Psoas muscle (tissue), 8 donors: ENCODE data around the gene MRAS. TPM values are rescaled to one million over a fixed set of nuclear protein-coding genes. Genes with fewer than 3 reads are reported as not detected.

Experiments
- ATAC-seq, 4 donors: fragments of 200-7000 bp; cut with Tn5 transposase; one replicate each; pipeline ENCODE4 v1.9.1; 2020; ENCODE audit warnings: moderate library complexity in 3 of 4, mild to moderate bottlenecking in 2 of 4
- DNase-seq, 2 donors: peaks; one replicate each; pipeline ENCODE4 v3.0.0-alpha.2; 2020
- H3K27ac ChIP-seq: fragments of 200-600 bp; one replicate; pipeline ENCODE4 v1.8.0; 2022
- H3K27me3 ChIP-seq, 3 donors: fragments of 200-600 bp in 1 of 3; one replicate each; pipeline versions ENCODE4 v1.6.1 to v1.8.0; 2013 to 2022; ENCODE audit warnings: low read length in 2 of 3, mild to moderate bottlenecking in 2 of 3, moderate library complexity in 1 of 3; ENCODE audit not compliant: insufficient read depth in 3 of 3
- H3K36me3 ChIP-seq, 2 donors: fragments of 200-600 bp in 1 of 2; one replicate each; pipeline versions ENCODE4 v1.6.1 to v1.8.0; 2013 to 2022; ENCODE audit warnings: low read depth in 1 of 2, mild to moderate bottlenecking in 1 of 2, moderate library complexity in 1 of 2; ENCODE audit not compliant: insufficient read depth in 1 of 2
- H3K4me1 ChIP-seq: fragments of 200-600 bp; one replicate; pipeline ENCODE4 v1.8.0; 2022
- H3K4me3 ChIP-seq: fragments of 200-600 bp; one replicate; pipeline ENCODE4 v1.8.0; 2022; ENCODE audit warnings: mild to moderate bottlenecking
- H3K9me3 ChIP-seq: fragments of 200-600 bp; one replicate; pipeline ENCODE4 v1.8.0; 2022
- WGBS, 3 donors: extraction: QIAGEN DNeasy Blood & Tissue Kit; methylation state at CpG; one replicate each; pipeline versions ENCODE4 v1.1.6 to v1.1.7; 2013; 5-methylcytosine and 5-hydroxymethylcytosine counted together
- intact Hi-C, 2 donors: fragments of 100-400 bp; cut with DNase I; formaldehyde crosslinking; loops; one replicate each; pipeline versions ENCODE4 v1.11.0 to v1.14.2; 2022
- polyA plus RNA-seq, 3 donors: library from polyadenylated mRNA; stranded (reverse); fragments of 200-250 nt; gene quantifications; one replicate each; pipeline ENCODE4 v1.2.3, GENCODE V29; 2013
- total RNA-seq, 4 donors: library from RNA; stranded (reverse); fragmentation: NEBNext Ultra II Directional in 2 of 4; extraction: Animal tissue kit (Norgen Biotek cat#: 25700) in 2 of 4; gene quantifications; one replicate each; pipeline versions ENCODE4 v1.2.1 to v1.2.4, GENCODE V29; 2021 to 2023
- TF ChIP-seq, protein P1 (sequence below): fragments of 200-600 bp; IDR thresholded peaks from one replicate; pipeline ENCODE4 v1.8.0; 2022; ENCODE audit warnings: antibody characterized with exemption
- donor health status: healthy with polysubstance abuse.
- donor health status: DM: no; HTN: no; CAD: no; lungs with moderate emphysema.
- donor health status: Bipolar disorder and iron deficiency.
- donor health status: healthy.
- donor health status: DM: yes; HTN: yes; CAD: no.
- donor health status: DM: no; HTN: no; CAD: no.
- donor health status: DM: no; HTN: no; CAD: no.
- donor health status: DM: yes; HTN: yes; CAD: no.

MRAS gene
- total and polyA plus RNA-seq, 7 donors = 43.8 to 166 (median 107) TPM

DNA sequence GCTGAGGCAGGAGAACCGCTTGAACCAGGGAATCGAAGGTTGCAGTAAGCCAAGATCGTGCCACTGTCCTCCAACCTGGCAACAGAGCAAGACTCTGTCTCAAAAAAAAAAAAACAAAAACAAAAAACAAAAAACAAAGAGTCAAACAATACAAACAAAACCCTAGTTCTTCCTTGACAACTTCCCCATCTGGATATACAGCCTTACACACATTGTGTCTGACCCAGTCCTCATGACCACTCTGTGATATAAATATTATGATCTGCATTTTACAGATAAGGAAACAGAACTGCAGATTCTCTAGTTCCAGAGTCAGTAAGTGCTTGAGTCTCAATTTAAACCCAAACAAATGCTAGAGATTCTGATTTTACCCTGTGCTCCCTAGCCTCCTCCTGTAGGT, 81.3 kb downstream of the MRAS start:
- peaks cover 0 to 3% (median 0%) of the 10 kb centered on the region in 3 donors for H3K27me3 ChIP-seq
- TF ChIP-seq, protein P1, sequence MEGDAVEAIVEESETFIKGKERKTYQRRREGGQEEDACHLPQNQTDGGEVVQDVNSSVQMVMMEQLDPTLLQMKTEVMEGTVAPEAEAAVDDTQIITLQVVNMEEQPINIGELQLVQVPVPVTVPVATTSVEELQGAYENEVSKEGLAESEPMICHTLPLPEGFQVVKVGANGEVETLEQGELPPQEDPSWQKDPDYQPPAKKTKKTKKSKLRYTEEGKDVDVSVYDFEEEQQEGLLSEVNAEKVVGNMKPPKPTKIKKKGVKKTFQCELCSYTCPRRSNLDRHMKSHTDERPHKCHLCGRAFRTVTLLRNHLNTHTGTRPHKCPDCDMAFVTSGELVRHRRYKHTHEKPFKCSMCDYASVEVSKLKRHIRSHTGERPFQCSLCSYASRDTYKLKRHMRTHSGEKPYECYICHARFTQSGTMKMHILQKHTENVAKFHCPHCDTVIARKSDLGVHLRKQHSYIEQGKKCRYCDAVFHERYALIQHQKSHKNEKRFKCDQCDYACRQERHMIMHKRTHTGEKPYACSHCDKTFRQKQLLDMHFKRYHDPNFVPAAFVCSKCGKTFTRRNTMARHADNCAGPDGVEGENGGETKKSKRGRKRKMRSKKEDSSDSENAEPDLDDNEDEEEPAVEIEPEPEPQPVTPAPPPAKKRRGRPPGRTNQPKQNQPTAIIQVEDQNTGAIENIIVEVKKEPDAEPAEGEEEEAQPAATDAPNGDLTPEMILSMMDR = no peak
- peaks cover 3% of the 10 kb centered on the region for H3K4me1 ChIP-seq
- no peaks in the 10 kb centered on the region for H3K9me3 ChIP-seq
- no peak overlapping the region for H3K4me3 ChIP-seq
- WGBS, 3 donors = 91 to 100% (median 93%) methylated on average over 3 of the region's 3 CpGs
- no peak overlapping the region for H3K27ac ChIP-seq
- intact Hi-C loops = loop anchor here (10.0 kb wide), 2 partner anchors 155 to 365 kb away; no protein-coding TSS in a partner anchor
- DNase-seq (no peak), ATAC-seq (no peak)
- H3K36me3 ChIP-seq = no peaks in the 10 kb centered on the region

DNA sequence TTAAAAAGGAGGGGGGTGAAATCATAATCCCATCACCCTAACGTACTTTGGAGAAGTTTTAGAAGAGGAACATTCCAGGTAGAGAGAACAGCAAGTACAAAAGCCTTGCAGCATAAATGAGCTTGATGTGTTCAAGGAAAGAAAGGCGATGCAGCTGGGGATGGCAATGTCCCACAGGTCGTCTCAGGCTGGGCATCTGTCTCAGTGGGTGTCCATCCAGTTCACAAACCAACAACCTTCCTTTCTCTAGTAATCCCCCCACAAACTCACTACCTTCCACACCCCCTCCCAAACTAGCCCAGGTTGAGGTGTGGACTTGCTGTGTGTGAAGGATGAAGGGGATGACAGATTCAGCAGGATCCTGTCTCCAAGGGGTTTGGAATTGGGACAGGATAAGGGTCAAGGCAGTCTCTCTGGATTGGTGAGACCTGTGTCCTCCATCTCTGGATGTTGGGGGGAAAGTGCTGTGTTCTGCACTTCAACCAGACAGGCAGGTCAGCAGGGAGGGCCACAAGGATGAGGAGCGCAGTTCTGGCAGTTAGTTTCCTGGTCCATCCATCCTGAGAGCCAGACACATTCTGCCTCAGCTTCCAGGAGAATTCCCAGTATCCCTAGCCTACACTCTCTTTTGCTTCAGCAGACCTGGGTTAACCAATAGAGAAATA, 84.3 kb downstream of the MRAS start:
- Histone ChIP-seq H3K4me3 (no peak overlapping the region), H3K27ac (no peak overlapping the region), H3K36me3 (no peaks in the 10 kb centered on the region), H3K9me3 (no peaks in the 10 kb centered on the region), H3K4me1 (peaks cover 7% of the 10 kb centered on the region), H3K27me3 (peaks cover 0 to 3% (median 0%) of the 10 kb centered on the region in 3 donors)
- ATAC-seq (no peak), DNase-seq (no peak)
- intact Hi-C loops = loop anchor here in 1 of 2 donors (10.0 kb wide), 1 partner anchor 152 kb away; no protein-coding TSS in a partner anchor
- WGBS, 3 donors = 84 to 90% (median 90%) methylated on average over 4 of the region's 4 CpGs
- TF ChIP-seq, protein P1 = no peak

DNA sequence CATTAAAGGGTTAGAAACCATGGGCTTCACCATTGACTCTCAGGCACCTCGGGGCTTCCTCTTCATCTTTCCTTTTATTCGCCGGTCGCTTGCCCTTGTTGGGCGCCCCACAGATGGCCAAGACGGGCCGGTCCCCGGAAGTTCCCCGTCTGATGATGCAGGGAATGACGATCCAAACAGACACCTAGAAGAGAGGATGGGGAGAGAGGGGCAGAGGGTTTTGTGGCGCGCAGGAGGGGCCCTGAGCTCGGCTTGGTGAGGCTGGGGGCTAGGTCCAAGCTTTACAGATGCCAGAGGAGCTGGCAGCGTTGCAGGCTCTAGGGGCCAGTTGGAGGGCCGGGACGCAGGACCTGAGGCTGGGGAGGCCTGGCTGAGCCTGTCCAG, 85.5 kb downstream of the MRAS start:
- no peak for DNase-seq
- no peaks in the 10 kb centered on the region for H3K9me3 ChIP-seq
- intact Hi-C loops = loop anchor here in 1 of 2 donors (10.0 kb wide), 1 partner anchor 151 kb away; no protein-coding TSS in a partner anchor
- H3K4me1 ChIP-seq = peaks cover 7% of the 10 kb centered on the region
- WGBS, 3 donors = 45 to 61% (median 48%) methylated on average over 16 of the region's 16 CpGs
- no peak for ATAC-seq
- H3K4me3 ChIP-seq = peak overlapping the region; percentile 67
- H3K36me3 ChIP-seq = no peaks in the 10 kb centered on the region
- TF ChIP-seq, protein P1 = no peak
- H3K27ac ChIP-seq = peak overlapping the region; percentile 30
- peaks cover 0 to 3% (median 0%) of the 10 kb centered on the region in 3 donors for H3K27me3 ChIP-seq

DNA sequence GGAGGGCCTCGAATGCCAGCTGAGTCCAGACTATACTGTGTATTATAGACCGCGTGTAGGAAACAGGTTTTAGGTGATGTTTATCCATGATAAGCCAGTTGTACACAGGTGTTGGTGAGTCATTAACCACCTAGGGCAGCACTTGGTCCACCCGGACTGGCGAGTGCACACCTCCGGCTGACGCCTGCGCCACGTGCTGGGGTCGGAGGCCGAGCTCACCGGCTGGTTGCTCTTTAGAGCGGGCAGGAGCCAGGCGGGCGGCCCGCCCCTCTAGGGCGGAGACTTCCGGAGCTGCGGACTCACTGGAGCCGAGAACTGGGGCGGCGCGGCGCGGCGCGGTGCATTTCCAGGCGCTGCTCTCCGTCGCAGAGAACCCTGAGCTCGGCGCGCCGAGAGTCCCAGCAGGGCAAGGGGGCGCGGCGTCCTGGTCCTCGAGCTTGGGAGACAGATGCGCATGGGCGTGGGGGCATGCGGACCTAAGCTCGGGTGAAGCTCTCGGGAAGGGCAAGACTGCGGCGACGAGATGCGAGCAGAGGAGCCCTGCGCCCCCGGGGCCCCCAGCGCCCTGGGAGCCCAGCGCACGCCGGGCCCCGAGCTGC, 86.0 kb downstream of the MRAS start, which contains the start of gene ESYT3:
Gene ESYT3, plus strand, starts transcription at position 341 of the 599 bp plus-strand sequence. Its CDS starts 183 bp downstream, at position 524.
- H3K27me3 ChIP-seq = peaks cover 0 to 3% (median 0%) of the 10 kb centered on the region in 3 donors
- 3 to 4% (median 3%) methylated on average over 41 to 54 of the region's 54 CpGs for WGBS, 3 donors
- DNase-seq = peak; percentile 73 to 83
- peak within 1 kb of the TSS; percentile 30 for H3K27ac ChIP-seq
- peak; percentile 86 to 93 (median 90) for ATAC-seq
- no peaks in the 10 kb centered on the region for H3K9me3 ChIP-seq
- TF ChIP-seq, protein P1 = no peak
- H3K36me3 ChIP-seq = no peaks in the 10 kb centered on the region
- intact Hi-C loops = loop anchor here in 1 of 2 donors (10.0 kb wide), 1 partner anchor 150 kb away; no protein-coding TSS in a partner anchor
- peaks cover 7% of the 10 kb centered on the region for H3K4me1 ChIP-seq
- H3K4me3 ChIP-seq = peak within 1 kb of the TSS; percentile 67
